ENCODE data around the gene PRICKLE2. TPM values are rescaled to one million over a fixed set of nuclear protein-coding genes. Genes with fewer than 3 reads are reported as not detected.

Gene PRICKLE2
- total and polyA plus RNA-seq, 2 experiments from 2014 or later = 8.5 to 30.3 TPM

- no peaks in the 10 kb centered on the region for H3K9me3 ChIP-seq (ENCODE audit: low read depth)
- peaks cover 34% of the 10 kb centered on the region for H3K4me1 ChIP-seq (ENCODE audit: insufficient read depth)
- H3K4me2 ChIP-seq = no peak overlapping the region
- H2AFZ ChIP-seq = no peak overlapping the region
- H3K79me2 ChIP-seq = no peaks in the 10 kb centered on the region
- H3K36me3 ChIP-seq (replicated peaks; ENCODE audit: insufficient read depth, low read depth) = no peaks in the 10 kb centered on the region
- H3K27ac ChIP-seq = peak overlapping the region; percentile 88
- no peaks in the 10 kb centered on the region for H3K27me3 ChIP-seq
- no peak overlapping the region for H3K4me3 ChIP-seq
- H4K20me1 ChIP-seq (ENCODE audit: insufficient read depth, poor library complexity, severe bottlenecking) = no peaks in the 10 kb centered on the region
- no peaks in the 10 kb centered on the region for H3K9me2 ChIP-seq (replicated peaks; ENCODE audit: insufficient read depth)
- TF ChIP-seq EZH2phosphoT487 (IDR thresholded peaks at IDR 0.05; ENCODE audit: low read depth, severe bottlenecking, unreplicated experiment) (no peak), EZH2 (IDR thresholded peaks at IDR 0.05; ENCODE audit: borderline replicate concordance) (no peak), CTCF (IDR thresholded peaks at IDR 0.05; ENCODE audit: poor library complexity) (no peak)
- DNase-seq (ENCODE audit: low spot score) = peak; percentile 35
- WGBS (ENCODE audit: low lambda C conversion rate, missing lambda C conversion rate) = 78% methylated on average over 2 of the region's 2 CpGs
Observed at GRCh38 chr3:64152086-64152485, 73.2 kb downstream of the PRICKLE2 start.

GRCh38 chr3:64151342-64151871 is 73.9 kb downstream of the PRICKLE2 start:
- no peak for DNase-seq (ENCODE audit: low spot score)
- H3K4me1 ChIP-seq (ENCODE audit: insufficient read depth) = peaks cover 34% of the 10 kb centered on the region
- H3K79me2 ChIP-seq = no peaks in the 10 kb centered on the region
- TF ChIP-seq EZH2 (IDR thresholded peaks at IDR 0.05; ENCODE audit: borderline replicate concordance) (no peak), CTCF (IDR thresholded peaks at IDR 0.05; ENCODE audit: poor library complexity) (no peak), EZH2phosphoT487 (IDR thresholded peaks at IDR 0.05; ENCODE audit: low read depth, severe bottlenecking, unreplicated experiment) (no peak)
- H3K9me3 ChIP-seq (ENCODE audit: low read depth) = no peaks in the 10 kb centered on the region
- H3K9me2 ChIP-seq (replicated peaks; ENCODE audit: insufficient read depth) = no peaks in the 10 kb centered on the region
- H3K27me3 ChIP-seq = no peaks in the 10 kb centered on the region
- H3K4me3 ChIP-seq = no peak overlapping the region
- H2AFZ ChIP-seq = no peak overlapping the region
- H3K27ac ChIP-seq = peak overlapping the region; percentile 88
- H4K20me1 ChIP-seq (ENCODE audit: insufficient read depth, poor library complexity, severe bottlenecking) = no peaks in the 10 kb centered on the region
- 50% methylated on average over 5 of the region's 5 CpGs for WGBS (ENCODE audit: low lambda C conversion rate, missing lambda C conversion rate)
- peak overlapping the region; percentile 45 for H3K4me2 ChIP-seq
- no peaks in the 10 kb centered on the region for H3K36me3 ChIP-seq (replicated peaks; ENCODE audit: insufficient read depth, low read depth)

- Histone ChIP-seq H4K20me1 (ENCODE audit: insufficient read depth, poor library complexity, severe bottlenecking) (no peaks in the 10 kb centered on the region), H3K79me2 (no peaks in the 10 kb centered on the region), H3K27me3 (no peaks in the 10 kb centered on the region), H3K27ac (peak overlapping the region; percentile 89), H3K4me2 (peak overlapping the region; percentile 45), H2AFZ (no peak overlapping the region), H3K36me3 (replicated peaks; ENCODE audit: insufficient read depth, low read depth) (no peaks in the 10 kb centered on the region), H3K4me3 (no peak overlapping the region), H3K4me1 (ENCODE audit: insufficient read depth) (peaks cover 34% of the 10 kb centered on the region), H3K9me3 (ENCODE audit: low read depth) (no peaks in the 10 kb centered on the region), H3K9me2 (replicated peaks; ENCODE audit: insufficient read depth) (no peaks in the 10 kb centered on the region)
- 25% methylated on average over 13 of the region's 13 CpGs for WGBS (ENCODE audit: low lambda C conversion rate, missing lambda C conversion rate)
- no peak for TF ChIP-seq EZH2 (IDR thresholded peaks at IDR 0.05; ENCODE audit: borderline replicate concordance)
- TF ChIP-seq EZH2phosphoT487 (IDR thresholded peaks at IDR 0.05; ENCODE audit: low read depth, severe bottlenecking, unreplicated experiment) = no peak
- no peak for TF ChIP-seq CTCF (IDR thresholded peaks at IDR 0.05; ENCODE audit: poor library complexity)
- DNase-seq (ENCODE audit: low spot score) = peak; percentile 94
Observed at GRCh38 chr3:64150623-64151207, 74.6 kb downstream of the PRICKLE2 start.

All from hepatocyte (in vitro differentiated cells).